GM12892 (cell line): ENCODE measurements around the gene CNOT6.

Source experiments
- POLR2A ChIP-seq: IDR thresholded peaks from 2 replicates; pipeline ENCODE4 v1.6.1; 2011; ENCODE audit warnings: low read depth, low read length, control low read depth
- POLR2AphosphoS5 ChIP-seq: IDR thresholded peaks from 2 replicates; pipeline ENCODE4 v1.6.1; 2011; ENCODE audit warnings: low read depth, low read length, control low read depth
- TAF1 ChIP-seq: IDR thresholded peaks from 2 replicates; pipeline ENCODE4 v1.6.1; 2011; ENCODE audit warnings: low read depth, mild to moderate bottlenecking, control low read depth, low read length, borderline replicate concordance

- TF ChIP-seq TAF1: no peak
- no peak for TF ChIP-seq POLR2A
- TF ChIP-seq POLR2AphosphoS5: no peak
Measured at GRCh38 chr5:180555168-180555921, 61.2 kb downstream of the CNOT6 start.
